Measurements from ENCODE around the gene AMD1.
"Not testable (repeated sequence)": the region's sequence is repeated elsewhere in the genome, so short reads cannot be mapped to it uniquely, and the experiment has no call there.

The AMD1 gene

DNA sequence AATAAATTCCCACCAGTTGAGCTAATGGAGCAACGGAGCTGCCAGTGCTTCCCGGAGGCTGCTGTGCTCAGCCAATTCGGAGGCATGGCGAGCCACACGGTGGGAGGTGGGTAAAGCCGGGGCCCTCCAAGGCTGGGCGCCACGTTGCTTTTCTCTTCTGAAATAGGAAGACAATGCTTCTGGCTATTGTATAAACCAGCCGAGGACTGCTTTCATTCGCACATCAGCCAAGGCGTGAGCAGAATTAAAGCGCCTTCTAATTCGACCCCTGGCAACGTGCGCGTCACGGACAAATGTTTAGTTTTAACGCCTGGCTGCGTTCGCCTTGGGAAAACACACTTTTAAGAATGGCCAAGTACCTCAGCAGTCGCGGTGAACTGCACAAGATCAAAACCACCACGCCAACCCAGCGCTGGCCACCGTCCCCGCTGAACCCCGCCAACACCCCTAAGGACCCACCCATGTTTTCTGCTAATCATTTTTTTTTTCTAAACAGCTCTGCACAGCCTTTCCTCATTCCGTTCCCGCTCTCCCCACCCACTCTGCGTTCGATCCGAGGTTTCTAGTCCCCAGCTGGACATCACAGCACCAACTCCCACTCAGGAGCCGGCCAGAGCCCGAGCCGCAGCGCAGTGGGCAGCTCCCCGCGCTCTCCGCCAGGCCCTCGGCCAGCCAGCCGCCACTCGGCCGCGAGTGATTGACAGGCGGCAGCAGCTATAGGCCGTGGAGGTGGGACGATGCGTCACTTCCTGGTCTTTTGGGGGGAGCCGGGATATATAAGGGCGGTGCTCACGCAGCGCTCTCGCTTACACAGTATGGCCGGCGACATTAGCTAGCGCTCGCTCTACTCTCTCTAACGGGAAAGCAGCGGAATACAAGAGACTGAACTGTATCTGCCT, at the start of gene AMD1:
Gene AMD1, plus strand, starts transcription at position 805 of the 899 bp plus-strand sequence. CDS start 321 bp downstream, outside the sequence.
- DNase-seq: peak; percentile 90

DNA sequence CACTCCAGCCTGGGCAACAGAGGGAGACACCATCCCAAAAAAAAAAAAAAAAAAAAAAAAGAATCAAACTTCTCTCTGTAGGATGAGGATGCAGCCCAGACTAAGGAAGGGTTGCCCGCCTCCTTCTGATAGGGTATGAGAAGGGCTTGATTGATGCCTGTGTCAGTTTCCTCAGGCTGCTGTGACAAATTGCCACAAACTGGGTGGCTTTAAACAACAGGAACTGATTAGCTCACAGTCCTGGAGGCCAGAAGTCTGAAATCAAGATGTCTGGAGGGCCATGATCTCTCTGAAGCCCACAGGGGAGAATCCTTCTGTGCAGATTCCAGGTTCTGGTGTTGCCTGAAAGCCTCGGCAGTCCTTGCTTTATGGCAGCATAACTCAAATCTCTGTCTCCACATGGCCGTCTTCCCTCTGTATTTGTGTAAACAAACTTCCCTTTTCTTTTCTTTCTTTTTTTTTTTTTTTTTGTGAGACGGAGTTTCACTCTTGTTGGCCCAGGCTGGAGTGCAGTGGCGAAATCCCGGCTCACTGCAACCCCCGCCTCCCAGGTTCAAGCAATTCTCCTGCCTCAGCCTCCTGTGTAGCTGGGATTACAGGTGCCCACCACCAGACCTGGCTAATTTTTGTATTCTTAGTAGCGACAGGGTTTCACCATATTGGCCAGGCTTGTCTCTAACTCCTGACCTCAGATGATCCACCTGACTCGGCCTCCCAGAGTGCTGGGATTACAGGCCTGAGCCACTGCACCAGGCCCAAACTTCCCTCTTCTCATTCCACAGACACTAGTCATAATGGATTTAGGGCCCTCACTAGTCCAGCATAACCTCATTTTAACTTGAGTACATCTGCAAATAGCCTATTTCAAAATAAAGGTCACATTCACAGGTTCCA, 48.1 kb upstream of the AMD1 start:
- DNase-seq: no peak

DNA sequence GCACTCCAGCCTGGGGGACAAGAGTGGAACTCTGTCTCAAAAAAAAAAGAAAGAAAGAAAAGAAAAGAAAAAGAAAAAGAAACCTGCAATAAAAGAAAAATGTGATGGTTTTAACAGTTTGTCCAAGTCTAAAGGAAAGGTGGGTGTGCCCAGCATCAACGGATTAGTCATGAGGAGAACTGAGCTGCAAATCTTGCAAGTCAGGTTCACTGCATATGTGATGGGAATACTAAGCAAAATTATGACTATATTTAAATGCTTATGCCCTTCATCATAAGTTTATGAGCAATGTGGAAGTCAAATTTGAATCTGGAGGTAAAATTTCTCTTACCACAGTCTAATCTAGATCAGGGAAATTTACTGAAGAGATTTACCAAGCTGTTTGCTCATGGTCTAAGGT, 46.2 kb upstream of the AMD1 start:
- no peak for DNase-seq

DNA sequence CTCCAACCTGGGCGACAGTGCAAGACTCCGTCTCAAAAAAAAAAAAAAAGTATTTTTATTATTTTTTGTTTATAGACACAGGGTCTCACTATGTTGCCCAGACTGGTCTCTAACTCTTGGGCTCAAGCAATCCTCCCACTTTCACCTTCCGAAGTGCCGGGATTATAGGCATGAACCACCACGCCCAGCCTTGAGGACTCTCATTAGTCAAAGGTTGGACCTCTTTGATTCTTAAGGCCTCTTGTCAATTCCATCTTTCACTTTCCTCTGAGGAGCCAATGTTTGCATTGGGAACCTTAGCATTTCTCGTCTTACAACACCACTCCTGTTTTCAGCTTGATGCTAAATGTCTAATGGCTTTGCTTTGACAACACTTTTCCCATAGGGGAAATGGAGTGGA, 43.2 kb upstream of the AMD1 start:
- no peak for DNase-seq

GRCh38 chr6:110833831-110834230, 40.8 kb upstream of the AMD1 start:
- DNase-seq: no peak

DNA sequence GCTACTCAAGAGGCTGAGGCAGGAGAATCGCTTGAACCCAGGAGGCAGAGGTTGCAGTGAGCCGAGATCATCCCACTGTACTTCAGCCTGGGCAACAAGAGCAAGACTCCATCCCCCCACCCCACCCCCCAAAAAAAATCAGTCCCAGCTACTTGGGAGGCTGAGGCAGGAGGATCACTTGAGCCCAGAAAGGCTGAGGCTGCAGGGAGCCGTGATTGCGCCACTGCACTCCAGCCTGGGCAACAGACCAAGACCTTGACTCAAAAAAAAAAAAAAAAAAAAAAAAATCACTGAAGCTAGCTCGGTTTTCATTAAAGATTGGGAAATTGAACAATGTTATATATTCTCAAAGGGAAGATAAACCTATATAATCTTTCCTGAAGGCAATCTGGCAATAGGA, 38.8 kb upstream of the AMD1 start:
- DNase-seq: not testable (repeated sequence)

DNA sequence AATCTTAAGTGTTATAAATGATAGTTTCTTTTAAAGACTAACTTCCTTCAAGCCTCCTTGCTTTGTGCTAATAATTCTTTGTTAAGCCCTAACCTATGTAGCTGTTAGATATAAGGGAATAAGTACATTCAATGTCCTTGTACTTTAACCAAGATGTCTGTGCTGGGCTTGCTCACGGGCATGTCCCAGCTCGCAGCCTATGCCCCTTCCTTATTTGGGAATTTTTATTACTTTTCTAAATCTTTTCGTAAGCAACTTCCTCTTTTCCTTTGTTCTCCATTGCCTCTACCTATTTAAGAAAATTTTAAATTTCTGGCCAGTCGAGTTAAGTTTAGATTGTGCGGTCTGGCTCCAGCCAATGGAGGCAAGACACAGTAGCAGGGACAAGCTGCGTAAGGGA, 33.3 kb upstream of the AMD1 start:
- DNase-seq: no peak

DNA sequence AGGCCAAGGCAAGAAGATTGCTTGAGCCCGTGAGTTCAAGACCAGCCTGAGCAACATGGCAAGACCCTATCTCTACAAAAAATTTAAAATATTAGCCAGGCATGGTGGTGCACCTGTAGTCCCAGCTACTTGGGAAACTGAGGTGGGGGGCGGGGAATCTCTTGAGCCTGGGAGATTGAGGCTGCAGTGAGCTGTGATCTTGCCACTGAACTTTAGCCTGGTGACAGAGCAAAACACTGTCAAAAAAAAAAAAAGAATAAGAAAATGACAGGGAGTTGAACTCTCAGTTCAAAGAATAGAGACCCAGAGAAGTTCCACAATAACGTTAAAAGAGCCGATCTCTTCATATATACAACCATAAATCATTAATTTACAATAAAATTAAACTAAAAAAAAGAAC, 24.8 kb upstream of the AMD1 start:
- DNase-seq: no peak

DNA sequence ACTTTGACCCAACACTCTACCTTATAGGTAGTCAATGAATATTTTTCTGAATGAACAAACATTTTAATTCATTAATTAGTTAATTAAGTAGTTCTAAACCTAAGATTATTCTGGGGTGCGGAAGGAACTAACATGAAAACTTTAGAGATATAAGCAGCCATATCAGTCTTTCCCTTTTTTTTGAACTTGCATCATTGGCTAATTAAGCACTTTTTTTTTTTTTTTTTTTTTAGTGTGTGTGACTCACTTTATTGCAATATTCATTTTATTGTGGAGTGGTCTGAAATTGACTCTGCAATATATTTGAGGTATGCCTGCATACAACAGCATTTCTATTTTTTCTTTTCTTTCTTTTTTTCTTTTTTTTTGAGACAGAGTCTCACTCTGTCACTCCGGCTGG, 21.8 kb upstream of the AMD1 start:
- no peak for DNase-seq

- no peak for DNase-seq
Measured at GRCh38 chr6:110853754-110854477, 20.7 kb upstream of the AMD1 start.

GRCh38 chr6:110856296-110856695, 18.3 kb upstream of the AMD1 start:
- no peak for DNase-seq

DNA sequence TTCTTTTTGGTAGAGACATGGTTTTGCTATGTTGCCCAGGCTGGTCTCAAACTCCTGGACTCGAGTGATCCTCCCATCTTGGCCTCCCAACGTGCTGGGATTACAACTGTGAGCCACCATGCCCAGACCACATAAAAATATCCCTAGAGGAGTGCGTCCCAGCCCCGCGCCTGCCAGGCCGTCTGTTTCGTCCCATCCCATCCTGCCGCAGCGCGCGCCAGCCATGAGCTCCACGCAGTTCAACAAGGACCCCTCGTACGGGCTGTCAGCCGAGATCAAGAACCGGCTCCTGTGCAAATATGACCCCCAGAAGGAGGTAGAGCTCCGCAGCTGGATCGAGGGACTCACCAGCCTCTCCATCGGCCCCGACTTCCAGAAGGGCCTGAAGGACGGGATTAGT, 16.6 kb upstream of the AMD1 start:
- DNase-seq: no peak

DNA sequence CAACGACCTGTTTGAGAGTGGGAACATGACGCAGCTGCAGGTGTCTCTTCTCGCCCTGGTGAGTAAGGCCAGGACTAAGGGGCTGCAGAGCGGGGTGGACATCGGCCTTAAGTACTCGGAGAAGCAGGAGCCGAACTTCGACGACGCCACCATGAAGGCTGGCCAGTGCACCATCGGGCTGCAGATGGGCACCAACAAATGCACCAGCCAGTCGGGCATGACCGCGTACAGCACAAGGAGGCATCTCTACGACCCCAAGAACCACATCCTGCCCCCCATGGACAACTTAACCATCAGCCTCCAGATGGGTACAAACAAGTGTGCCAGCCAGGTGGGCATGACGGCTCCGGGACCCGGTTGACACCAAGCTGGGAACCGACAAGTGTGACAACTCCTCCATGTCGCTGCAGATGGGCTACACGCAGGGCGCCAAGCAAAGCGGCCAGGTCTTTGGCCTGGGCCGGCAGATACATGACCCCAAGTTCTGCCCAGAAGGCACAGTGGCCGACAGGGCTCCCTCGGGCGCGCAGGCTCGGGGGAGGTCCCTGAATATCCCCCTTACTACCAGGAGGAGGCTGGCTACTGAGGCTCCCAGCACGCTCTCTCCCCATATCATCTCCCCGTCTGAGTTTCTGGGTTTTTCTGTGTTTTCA, 15.9 kb upstream of the AMD1 start:
- DNase-seq: no peak

DNA sequence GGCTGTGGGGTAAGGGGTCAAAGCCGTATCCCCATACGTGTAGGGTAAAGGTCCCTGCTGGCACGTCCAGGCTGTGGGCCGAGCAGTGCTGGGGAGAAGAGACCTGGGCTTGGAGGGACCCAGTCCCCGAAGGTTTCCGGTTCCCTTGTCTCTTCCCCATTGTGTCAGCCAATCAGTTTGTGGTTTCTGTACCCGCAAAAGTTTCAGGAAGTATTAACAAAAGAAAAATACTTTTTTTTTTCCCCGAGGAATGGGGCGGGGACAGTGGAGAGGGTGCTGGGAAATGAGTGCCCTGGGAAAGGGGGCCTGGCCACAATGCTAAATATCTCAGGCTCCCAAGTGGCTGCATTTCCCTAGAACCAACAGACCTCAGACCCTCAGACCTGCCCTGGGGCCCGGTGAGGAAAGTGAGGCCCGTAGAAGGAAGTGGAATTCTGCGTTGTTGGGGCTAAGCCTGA, 15.2 kb upstream of the AMD1 start:
- no peak for DNase-seq

DNA sequence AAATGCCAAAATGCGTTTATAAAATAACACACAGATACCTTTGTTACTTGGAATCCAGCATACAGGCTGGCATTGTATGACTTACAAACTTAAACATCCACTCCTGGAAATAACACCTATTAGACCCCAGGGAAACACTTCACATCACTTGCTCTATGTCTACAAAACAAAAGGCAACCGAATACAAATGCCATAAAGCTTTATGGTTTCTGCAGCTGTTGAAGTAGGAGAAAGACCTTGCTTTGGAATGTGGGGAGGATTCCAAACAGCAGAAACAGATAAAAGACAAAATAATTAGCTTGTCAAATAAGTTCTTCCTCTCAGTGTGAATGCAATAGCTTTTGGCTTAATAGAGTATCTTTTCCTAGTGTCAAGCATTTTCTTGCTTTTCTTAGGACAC, 9.8 kb upstream of the AMD1 start:
- no peak for DNase-seq

GRCh38 chr6:110874880-110875547, 429 bp downstream of the AMD1 start:
- peak; percentile 49 for DNase-seq

DNA sequence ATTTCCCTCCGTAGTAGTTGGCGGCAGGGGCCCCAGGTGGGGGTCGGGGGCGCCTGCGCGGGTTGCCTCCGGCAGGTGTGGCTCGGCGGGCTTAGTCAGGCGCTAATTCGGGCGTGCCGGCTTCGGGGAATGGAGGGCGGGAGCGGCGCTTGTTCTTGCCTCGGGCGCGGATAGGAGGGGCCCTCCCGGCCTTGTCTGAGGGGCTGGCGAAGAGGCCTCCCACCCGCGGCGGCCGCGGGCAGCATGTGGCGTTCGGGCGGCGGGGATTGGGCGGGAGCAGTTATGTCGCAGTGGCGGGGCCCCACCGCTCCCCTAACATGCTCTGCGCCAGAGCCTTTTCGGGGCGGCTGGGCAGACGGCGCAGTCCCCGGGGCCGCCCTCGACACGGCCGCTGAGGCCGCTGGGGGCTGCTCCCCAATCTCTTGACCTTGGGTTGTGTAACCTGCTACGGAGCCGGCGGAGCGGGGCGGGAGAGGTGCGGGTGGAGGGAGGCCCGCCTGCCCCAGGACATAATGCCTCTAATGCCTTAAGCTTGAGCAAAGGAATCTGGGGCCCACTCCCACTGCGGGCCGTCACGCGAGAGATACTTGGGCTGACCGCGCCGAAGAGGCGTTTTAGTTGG, 1.1 kb downstream of the AMD1 start:
- peak; percentile 58 for DNase-seq

DNA sequence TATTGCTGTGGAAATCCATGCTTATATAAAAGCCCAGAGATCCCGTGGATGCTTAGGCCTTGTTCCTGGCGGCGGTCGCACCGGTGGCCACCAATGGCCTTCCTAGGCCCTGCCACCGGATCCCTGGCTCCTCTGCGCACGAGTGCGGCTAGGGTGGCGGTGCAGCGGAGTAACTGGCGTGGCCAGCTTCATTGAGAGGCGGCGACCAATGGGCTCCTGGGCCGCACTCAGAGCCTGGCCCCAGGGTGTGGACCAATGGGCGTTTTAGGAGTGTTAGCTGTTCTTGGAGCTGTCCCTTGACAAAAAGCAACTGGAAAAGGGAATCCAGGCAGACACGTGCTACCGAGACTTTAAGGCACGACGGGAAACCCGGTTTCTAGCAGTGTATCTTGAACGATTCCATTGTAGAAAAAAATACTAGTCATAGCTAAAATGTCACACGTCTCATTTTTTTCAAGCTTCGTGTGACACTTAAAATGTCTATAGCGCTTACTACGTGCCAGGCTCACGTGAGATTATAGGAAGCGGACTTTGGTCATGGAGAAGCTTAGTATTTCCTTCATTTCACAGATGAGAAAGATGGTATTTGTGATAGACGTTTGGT, 1.7 kb downstream of the AMD1 start:
- peak; percentile 44 for DNase-seq

- DNase-seq: no peak
Measured at GRCh38 chr6:110876806-110877564, 2.4 kb downstream of the AMD1 start.

GRCh38 chr6:110877569-110877968, 3.0 kb downstream of the AMD1 start:
- DNase-seq: no peak
